RCC 7860 (cell line): ENCODE measurements around the gene MOCOS.

Experiments
- DNase-seq: peaks from one replicate; pipeline ENCODE4 v3.0.0-alpha.2; 2015; ENCODE audit warnings: low spot score
- FAIRE-seq: peaks from 2 replicates; lab custom pipeline; 2012; peaks lifted over from hg19 to GRCh38; lab: Jason Lieb, UNC

The MOCOS gene

DNA sequence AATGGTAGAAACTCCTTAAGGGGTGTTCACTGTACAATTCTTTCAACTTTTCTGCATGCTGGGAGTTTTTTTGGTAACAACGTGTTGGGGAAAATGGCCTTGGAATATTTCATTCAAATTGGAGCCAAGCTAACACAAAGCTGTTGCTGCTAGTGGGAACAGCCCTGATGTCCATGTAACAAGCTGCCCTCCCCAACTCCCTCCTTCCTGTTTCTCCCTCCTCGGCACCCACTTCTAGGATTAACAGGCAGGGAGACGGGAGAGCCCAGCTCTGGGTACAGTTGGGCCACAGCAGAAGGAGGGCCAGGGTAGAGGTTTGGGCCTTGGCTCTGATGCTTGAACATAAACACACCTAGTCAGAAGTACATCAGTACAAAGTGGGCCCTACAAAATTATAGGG, 9.4 kb upstream of the MOCOS start:
- FAIRE-seq = no peak
- DNase-seq = no peak

DNA sequence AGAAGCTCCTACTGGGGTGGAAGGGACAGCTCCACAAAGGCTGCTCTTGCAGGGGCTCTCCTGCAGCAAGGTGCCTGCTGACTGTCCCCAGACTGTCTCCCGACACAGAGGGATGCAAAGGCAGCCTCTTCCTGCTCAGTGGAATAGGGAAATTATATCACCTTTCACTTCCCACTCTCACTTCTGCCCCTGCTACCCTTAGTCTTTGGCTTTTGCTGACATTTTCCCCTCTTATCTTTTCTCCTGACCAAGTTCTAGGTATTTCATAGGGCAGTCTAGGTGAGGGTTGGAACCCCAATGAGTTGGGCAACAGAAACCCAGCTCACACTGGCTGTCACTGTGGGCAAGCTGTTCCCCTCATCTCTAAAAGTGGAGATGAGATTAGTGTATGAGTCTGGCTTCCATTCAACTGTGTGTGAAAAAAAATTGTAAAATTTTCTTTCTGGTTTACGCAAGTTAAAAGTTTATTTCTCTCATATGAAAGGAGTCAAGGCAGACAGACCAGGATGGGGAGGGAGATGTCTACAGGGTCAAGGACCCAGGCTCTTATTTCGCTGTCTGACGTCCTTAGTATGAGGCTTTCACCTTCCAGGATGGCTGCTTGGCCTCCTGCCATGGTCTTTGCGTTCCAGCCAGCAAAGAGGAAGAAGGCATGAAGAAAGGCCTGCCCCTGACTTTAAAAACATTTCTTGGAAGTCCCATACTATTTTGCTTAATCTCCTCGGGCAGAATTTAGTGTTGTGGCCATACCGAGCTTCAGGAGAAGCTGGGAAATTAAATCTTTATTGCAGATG, 7.5 kb upstream of the MOCOS start:
- DNase-seq (no peak), FAIRE-seq (no peak)

DNA sequence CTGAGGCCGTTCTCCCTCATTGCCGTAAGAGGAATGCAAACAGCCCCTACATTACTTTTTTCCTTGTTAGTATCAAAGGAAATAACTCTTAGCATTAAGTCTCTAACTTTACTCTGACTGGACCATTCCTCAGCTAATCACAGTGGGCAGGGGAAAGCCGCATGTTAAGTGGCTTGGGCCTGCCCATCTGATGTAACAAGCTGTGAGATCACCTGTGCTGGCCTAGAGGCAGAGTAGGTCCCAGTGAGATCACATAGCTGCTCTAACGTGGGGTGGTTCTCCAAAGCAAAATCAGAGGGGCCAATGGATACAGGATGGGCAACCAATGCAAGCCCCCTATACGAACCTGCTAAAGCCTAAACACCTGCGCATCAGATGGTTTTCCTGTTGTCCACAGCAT, 5.9 kb upstream of the MOCOS start:
- DNase-seq (no peak), FAIRE-seq (no peak)

DNA sequence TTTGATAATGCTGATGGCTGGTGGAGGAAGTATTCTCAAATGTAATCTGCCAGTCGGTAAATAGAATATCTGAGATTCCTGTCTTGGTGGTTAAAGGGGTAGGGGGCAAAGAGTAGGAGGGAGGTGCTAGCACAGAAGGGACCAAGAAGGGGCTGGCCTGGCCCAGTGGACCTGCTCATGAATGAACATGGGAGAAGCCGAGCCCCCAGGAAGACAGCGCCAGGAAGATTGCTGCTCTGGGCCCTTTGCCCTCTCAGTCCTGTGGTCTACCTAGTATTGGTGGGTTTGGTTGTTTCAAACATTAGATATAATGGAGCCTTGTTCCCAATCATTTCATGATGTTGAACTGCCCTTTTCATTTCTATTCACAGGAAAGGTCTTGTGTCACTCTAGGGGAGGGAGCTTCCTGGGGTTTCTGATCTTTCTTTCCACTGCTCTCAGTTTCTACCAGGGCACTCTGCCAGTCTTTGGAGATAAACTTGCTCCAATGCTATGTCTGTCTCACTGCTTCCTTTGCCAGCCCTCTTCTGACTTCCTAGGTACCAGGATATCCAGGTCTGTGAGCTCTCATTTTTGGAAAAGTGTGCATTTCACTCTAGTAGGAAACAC, 5.3 kb upstream of the MOCOS start:
- DNase-seq (no peak), FAIRE-seq (no peak)

DNA sequence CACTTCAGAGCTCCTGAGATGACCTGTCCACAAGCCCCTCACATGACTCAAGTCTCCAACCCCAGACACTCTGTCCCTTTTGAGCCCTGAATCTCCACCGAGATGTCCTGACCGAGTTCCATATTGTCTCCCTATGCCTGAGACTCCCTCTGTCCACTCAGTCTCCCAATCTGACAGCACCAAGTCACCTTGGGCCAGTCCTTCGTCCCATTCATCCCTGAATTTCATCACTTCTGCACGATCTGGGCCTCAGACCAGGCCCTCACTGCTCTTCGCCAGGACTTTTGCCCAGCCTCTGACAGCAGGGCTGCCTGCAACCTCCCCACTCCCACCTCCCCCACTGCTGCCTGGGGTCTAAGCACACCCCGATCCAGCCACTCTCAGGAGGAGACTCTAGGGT, 4.3 kb upstream of the MOCOS start:
- no peak for FAIRE-seq
- no peak for DNase-seq

DNA sequence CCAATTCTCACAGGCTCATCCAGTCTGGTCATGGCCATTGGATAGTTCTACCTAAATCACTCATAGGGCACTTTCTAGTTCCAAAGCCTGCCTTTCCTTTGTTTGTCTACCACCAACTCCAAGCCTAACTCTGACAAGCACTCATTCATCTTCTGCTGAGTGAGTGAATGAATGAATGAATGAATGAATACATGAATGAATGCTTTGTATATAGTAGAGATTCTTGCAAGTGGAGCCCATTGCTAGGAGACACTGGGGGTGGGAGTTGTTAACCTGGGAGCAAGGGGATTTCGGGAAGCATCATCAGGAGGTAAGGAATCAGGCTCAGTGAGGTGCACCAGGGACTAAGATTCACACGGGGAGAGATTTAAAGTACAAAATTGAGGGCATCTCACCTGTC, 3.3 kb upstream of the MOCOS start:
- no peak for FAIRE-seq
- DNase-seq = no peak

DNA sequence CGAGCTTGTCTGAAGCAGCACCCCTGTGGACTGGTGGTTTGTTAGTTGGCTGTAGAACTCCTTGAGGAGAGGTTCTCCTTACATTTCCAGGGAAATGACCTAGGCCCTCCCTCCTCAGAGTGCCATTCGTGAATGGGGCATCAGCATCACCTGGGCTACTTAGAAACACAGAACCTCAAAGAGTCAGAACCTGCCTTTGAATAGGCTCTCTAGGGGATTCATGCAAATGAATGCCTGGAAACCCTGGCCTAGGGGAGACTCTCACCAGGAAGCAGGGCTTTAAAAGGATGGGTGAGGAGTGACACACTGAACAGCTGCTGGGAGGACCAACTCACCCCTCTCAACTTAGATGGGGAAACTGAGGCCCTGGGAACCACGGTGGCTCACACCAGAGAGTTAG, 2.1 kb upstream of the MOCOS start:
- no peak for DNase-seq
- no peak for FAIRE-seq

DNA sequence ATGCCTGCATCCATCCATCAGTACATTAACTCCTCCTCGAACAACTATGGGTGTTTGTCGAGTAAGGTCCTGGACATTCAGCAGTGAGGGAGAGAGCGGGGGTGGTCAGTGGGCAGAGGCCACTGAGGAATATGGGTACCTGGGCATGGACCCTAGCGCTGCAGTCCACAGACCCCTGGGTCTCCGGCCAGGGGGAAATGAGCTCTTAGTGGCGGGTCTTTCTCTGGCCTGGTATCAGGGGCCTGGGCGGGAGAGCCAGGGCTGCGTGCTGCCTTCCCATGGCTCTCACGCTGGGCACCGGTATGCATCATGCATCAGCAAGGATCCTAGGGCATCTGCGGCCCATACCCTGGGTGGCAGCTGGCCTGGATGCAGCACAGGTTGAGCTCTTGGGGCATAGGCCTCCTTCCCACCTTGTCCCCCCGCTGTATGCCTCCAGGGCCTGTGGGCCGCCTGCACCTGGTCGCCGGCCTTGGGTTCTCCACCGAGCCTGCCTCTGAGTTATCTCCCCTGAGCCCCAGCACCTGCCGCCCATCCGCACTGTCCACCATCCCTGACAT, 1.3 kb upstream of the MOCOS start:
- FAIRE-seq = no peak
- no peak for DNase-seq

DNA sequence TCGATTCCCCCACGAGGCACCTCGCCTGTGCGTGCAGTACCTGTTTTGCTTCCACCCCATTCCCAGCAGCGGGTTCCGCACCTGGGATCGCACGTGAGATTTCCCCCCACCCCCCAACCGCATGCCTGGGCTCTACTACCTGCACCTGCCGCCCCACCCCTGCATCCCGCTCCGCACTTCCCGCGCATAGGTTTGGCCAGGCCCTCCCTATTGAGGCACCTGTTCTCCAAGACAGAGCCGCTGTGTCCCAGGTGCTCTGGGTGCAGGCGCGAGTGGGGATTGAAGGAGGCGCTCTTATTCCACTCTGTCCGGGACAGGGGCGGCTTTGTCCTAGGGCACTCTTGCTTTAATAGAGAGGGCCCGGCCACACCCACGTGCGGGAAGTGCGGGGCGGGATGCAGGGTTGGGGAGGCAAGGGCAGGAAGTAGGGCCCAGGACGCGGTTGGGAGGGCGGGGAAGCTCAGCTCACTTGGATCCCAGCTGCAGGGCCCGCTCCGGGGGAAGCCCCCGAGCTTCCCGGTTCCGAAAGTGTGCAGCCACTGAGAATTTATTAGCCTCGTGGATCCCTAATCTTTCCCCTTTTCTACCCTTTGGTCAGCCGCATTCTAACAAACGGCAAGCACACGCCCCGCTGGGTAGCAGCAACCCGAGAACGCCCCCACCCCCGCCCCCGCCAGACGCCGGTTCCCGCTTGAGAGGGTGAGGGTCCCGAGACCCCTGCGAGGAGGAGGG, 670 bp upstream of the MOCOS start:
- no peak for FAIRE-seq

DNA sequence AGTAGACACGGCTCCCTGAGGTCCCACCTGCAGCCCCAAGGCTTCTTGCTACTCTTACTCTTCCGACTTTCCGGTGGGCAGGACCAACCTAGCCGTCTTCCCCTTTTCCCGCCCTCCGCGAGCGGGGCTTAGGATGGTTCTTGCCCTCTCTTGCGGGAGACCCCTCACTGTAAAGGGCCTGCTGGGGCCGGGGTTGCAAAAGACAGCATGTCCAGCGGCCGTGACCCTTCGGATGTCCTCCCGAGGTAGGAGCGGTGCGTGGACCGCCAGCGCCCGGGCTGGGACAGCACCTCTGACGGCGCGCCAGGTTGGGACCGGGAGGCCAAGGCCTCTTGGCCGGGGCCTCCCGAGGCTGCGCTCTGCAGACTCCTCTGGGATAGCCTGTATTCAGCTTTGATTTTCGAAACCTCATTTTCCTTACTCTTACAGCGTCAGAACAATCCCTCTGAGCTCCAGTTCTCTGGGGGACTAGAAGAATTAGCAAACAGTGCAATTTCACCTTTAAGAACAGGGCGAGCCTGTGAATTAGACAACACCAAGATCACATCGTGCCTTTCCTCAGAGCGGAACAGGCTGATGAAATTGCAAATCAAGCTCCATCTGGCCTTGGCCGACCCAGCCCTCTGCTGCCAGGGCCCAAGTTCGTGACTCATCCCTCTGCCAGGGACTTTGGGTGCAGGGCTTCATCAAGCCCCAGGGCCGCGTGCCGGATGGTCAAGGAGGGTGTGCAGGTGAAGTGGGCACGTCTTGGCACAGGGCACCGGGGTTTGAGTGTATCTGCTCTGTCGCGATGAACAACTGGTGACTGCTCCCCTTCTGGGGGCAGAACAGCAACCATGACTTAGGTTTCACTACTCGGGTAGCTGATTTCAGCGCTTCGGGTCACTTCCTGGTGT, 777 bp downstream of the MOCOS start:
- FAIRE-seq = peak; percentile 15
- peak; percentile 63 for DNase-seq

More for the DNA sequence above, 670 bp upstream of the MOCOS start:
- no peak for DNase-seq

DNA sequence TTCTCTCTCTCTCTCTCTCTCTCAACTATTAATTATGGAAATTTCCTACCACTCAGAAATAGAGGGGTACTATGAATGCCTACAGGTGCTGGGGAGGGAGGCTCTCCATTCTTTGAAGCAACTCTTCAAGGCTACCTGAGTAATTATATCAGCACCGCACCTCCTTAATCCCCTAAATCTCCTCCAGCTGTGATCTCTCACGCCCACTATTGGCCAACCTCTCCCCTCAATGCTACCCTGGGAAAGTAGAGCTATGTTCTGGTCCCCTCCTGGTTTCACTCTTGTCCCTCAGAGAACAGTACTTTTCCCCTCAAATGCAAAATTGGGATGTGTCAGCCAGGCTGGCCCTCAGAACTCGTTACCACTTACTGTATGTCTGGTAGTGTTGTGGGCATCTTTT, 1.6 kb downstream of the MOCOS start:
- no peak for DNase-seq
- no peak for FAIRE-seq

DNA sequence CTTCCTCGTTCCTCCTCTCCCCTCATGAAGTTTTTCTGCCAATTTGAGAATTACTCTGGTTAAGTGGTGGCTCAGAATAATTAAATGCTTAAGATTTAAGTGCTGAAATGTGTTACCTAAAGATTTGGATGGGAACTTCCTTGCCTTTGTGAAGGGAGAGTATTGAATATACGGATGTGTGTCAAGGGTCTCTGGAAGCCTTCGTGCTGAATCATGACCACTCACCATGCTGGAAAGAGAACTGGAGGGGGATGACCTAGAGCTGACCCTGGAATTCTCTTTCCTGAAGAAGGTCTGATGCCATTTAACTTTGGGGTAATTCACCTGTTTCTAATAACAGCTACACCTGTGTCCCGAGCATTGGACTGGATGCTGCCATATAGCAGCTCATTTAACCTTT, 2.2 kb downstream of the MOCOS start:
- DNase-seq (no peak), FAIRE-seq (no peak)

DNA sequence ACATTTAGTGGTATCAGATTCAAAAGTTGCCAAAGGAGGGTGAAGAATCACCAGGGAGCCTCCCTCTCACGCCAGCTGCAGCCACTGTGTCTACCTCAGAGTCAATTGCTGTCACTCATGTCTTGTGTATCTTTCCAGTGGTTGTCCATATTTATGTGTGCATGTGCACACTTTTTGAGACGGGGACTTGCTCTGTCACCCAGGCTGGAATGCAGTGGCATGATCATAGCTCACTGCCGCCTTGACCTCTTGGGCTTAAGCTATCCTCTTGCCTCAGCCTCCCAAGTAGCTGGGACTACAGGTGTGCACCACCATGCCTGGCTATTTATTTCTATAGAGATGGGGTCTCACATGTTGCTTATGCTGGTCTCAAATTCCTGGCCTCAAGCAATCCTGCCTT, 4.0 kb downstream of the MOCOS start:
- DNase-seq (no peak), FAIRE-seq (no peak)

DNA sequence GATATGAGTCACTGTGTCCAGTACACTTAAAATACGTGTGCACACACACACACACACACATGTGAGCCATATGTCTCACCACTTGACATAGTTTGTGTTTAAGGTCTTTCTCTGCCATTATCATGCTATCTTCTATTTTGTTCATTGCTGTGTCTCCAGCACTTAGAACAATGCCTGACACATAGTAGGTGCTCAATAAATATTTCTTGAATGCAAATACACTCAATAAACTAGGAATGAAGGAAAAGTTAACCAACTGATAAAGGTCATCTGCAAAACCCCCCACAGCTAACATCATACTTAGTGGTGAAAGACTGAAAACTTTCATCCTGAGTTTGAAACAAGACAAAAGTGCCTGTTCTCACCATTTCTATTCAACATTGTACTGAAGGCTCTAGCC, 4.4 kb downstream of the MOCOS start:
- FAIRE-seq (no peak), DNase-seq (no peak)

DNA sequence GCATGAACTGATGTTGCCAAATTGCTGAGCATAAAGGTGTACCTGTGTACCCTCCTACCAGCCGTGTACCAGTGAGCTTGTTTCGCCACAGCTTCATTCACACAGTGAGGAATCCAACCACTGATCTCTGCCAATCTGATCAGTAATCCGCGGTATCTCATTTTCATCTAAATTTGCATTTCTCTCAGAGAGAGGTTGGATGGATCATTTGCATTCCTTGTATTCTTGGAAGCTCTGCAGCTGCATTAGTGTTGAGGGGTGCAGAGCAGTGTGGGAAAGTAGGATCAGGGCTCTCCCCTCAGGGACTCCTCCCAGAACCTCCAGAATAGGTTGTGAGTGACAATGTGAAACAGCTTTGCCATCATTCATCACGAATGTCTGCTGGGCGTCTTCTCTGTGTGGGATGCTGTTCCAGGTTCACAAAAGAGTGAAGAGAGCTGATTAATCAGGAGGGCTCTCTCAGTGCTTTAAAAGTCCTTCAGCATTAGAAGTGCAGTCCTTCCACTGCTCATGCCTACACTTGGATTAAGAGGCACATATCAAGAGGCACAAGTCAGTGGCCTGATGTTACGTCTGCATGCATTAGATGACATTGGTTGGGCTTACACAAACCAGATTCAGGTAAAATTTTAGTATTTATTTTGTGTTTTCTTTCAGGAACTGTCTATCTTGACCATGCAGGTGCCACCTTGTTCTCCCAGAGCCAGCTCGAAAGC, 7.5 kb downstream of the MOCOS start:
- no peak for FAIRE-seq
- DNase-seq = no peak

DNA sequence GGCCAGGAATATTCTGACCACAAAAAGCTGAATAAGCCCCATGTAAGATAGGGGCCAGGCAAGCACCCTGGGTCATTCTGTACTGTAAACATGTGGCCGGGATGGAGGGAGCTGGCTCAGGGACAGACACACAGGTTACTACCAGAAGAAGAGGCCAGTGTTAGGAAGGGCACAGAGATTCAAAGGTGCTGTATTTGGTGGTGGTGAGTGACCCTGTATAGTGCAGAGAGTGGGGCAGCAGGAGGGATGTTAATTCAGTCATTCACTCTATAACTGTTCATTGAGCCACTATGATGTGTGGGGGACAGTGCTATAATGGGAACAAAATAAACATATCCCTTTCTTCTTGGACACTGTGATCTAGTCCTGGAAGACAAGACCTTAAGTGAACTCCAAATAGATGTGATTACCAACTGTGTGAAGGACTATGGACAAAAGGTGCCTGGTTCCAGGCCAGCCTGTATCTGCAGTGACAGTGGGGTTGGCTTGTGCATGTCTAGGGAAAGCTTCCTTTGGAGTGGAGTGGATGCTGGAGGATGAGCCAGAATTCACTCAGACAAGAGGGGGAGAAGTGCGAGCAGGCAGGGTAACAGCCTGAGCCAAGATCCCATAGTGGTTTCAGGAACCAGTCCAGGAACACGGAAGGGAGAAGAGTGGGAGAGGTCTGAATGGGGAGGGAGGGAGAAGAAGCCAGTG, 8.3 kb downstream of the MOCOS start:
- no peak for DNase-seq
- no peak for FAIRE-seq

DNA sequence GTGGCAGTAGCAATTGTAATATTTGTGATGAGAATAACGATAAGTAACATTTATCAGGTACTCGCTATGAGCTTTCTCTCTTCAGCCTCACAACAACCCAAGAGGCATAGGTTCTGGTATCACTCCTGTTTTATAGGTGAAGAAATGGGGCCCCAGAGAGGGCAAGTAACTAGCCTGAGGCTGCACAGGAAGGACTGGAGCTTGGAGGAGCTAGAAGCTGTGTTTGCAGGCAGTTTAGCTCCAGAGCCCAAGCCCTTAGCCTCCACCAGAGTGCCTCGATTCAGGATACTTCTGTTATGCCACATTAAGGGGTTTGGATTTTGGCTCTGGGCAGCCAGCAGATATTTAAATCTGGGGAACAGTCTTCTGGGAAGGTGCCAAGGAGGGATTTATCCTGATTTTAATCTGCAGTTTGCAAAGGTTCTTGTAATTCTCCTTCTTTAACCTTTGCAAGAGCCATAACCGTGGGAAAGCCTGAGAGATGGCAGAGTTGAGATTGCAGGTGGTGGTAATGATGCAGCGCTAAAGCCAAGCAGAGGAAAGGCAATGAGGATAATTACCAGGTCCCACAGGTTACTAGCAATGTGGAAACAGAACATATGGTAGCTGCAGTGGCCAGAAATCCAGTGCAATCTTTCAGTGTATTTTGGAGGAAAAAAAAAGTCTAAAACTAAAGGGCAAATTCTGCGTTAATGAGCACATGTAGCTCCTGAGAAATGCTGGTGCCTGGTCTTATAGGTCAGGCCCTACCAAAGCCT, 9.1 kb downstream of the MOCOS start:
- FAIRE-seq = no peak

DNA sequence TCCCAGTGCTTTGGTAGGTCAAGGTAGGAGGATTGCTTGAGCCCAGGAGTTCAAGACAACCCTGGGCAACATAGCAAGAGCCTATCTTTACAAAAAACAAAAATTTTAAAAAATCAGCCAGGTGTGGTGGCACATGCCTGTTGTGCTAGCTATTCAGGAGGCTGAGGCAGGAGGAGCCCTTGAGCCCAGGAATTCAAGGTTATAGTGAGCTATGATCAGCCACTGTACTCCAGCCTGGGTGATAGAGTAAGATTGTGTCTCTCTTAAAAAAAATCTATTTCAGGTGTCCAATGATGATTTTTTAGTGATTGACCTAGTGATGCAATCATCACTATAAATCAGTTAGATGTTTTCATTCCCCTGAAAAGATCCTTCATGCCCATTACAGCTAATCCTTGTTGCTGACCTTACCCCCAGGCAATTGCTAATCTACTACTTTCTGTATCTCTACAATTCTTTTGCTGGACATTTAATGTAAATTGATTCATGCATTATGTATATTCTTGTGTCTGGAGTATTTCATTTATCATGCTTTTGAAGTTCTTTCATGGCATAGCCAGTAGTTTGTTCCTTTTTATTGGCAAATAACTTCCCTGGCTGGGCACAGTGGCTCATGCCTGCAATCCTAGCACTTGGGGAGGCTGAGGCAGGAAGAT, 10.3 kb downstream of the MOCOS start:
- FAIRE-seq (no peak), DNase-seq (no peak)

More for the DNA sequence above, 9.1 kb downstream of the MOCOS start:
- DNase-seq = no peak
